Measurements from ENCODE around the gene HLF.

Gene HLF, protein sequence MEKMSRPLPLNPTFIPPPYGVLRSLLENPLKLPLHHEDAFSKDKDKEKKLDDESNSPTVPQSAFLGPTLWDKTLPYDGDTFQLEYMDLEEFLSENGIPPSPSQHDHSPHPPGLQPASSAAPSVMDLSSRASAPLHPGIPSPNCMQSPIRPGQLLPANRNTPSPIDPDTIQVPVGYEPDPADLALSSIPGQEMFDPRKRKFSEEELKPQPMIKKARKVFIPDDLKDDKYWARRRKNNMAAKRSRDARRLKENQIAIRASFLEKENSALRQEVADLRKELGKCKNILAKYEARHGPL

DNA sequence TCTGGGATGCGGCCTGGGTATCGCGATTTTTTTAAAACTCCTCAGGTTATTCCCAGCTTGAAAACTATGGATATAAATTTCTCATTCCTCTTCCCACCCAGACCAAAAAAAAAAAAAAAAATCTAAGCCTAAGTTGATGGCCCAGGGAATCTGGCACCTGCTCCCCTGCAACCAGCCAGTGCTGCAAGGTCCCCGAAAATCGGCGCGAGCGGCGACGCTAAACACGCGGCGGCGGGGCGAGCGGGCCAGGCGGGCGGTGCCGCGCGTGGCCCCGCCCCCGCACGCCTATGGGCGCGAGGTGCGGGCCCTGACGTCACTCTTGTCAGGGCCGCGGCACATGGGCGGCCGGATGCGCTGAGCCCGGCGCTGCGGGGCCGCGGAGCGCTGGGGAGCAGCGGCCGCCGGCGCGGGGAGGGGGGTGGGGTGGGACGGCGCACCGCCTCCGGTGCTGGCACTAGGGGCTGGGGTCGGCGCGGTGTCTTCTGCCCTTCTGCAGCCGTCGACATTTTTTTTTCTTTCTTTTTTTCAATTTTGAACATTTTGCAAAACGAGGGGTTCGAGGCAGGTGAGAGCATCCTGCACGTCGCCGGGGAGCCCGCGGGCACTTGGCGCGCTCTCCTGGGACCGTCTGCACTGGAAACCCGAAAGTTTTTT is at the start of gene HLF:
TSS of gene HLF (plus strand) at position 316 of the 654 bp plus-strand sequence. CDS start 525 bp downstream, outside the sequence.
- DNase-seq (ENCODE audit: low spot score), result peak; percentile 91

DNA sequence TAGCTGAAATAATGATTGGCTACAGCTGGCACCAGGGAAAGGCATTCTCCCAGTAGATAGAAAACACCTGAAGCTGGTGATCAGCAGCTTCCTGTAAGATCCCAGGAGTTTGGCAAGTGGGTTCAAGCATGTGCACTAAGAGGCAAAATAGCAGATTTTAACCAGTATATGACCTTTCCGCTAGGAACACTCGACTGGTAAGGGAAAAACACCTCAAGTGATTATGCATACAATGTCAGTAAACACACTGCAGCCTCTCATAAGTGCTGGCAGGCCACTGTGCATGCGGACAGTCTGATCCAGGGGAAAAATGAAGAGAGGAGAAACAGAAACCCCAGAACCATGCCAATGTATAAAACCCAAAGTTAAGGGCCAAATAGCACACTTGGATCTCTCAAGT is 49.0 kb upstream of the HLF start:
- DNase-seq (ENCODE audit: low spot score), result no peak

DNA sequence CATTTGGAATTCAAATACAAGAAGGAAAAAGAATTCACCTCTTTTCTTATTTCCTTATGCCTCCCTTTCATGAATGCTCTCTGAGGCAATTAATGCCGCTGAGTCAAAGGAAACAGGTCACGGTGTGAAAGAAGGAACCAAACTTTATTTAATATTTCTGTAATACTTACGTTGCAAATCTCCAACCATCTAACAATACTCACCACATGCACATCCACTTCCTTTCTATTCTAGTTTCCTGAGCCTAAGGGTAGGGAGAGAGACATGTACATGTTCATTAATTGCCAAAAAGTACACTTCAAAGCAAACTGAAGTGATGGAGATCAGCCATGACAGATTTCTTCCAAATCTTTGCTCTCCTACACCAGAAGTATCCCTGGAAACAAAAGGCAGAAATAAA is 47.9 kb upstream of the HLF start:
- no peak for DNase-seq (ENCODE audit: low spot score)

DNA sequence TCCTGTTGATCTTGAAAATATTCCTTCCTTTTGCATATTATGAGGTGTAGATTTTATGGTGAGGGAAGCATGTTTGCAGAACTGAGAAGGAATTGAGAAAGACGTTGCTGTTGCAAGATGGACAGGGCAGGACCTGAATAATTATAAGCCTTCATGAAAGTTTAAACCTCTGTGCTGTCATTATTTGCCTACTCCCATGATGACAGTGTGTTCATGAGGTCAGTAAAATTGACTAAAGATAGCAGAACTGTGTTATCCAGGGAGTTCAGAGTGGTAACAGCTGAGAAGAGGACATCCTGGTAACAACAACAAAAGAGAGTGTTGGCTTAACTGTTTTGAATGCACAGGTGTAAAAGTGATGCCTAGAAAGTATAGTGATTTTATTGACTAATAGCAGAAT is 45.3 kb upstream of the HLF start:
- DNase-seq (ENCODE audit: low spot score), result no peak

DNA sequence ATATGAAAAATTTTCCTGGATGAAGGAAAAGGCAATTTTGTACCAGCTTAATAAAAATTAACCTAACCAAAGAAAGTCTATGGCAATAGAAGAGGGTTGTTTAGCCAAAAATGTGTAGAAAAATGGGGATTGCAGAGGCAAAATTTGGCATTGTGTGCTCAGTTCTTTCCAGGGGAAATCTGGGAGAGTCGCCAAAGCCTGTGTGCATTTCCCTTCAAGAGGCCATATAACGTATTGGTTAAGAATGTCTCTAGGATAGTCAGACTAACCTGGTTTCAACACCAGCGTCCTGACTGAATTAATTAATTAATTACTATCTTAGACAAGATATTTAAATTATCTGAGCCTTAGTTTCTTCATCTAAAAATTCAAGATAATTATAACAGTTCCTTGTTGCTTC is 44.8 kb upstream of the HLF start:
- DNase-seq (ENCODE audit: low spot score), result no peak

DNA sequence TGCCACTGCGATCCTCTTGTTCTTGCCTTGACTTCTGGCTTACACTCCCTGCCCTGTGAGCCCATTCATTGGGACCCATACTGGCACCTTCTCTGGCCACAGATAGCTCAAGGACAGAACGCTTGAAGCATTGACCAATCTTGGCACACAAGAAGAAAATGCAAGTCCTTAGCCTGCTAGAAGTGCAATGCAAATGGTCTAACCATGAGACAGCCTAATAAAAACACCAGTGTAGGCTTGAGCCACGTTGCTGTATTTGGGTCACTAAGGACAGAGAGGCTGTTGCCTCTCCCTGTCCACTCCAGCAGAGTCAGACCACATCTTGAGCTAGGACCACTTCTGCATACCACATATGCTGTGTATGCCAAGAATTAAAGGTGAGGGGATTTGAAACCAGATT is 41.2 kb upstream of the HLF start:
- no peak for DNase-seq (ENCODE audit: low spot score)

DNA sequence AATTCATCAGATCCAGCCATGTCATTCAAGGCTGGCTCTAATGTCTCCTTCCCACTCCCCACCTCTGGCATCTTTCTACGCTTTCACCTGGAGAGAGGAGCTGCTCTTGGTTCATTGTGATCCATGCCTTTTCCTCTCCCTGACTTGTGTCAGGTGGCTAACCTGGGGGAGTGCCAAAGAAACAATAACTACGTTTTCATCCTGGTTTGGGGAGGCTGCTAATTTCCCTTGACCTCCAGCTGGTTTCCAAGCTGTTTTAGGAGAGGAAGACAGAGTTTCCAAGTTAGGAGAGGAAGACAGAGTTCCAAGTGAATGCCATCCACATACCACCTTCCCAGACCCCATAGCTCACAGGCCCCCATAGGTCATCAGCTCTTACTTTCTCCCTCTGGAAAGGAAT is 40.0 kb upstream of the HLF start:
- DNase-seq (ENCODE audit: low spot score), result no peak

DNA sequence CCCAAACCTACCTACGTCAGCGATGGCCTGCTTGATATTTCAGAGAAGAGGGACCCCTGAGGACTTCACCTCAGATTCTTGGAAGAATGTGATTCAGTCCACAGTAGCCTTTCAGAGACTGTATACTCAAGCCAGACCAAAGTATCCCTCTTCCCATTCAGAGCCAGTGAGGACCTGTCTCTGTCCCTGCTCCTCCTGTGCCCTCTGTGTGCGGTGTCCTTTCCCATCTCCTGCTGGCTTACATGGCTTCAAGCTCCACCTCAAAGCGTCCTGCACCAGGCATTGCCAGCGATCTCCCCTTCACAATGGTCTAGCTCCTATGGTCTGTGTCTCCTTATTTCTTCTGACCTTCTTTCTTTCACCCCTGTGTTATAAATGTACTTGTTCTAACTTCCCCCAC is 39.5 kb upstream of the HLF start:
- DNase-seq (ENCODE audit: low spot score), result no peak

DNA sequence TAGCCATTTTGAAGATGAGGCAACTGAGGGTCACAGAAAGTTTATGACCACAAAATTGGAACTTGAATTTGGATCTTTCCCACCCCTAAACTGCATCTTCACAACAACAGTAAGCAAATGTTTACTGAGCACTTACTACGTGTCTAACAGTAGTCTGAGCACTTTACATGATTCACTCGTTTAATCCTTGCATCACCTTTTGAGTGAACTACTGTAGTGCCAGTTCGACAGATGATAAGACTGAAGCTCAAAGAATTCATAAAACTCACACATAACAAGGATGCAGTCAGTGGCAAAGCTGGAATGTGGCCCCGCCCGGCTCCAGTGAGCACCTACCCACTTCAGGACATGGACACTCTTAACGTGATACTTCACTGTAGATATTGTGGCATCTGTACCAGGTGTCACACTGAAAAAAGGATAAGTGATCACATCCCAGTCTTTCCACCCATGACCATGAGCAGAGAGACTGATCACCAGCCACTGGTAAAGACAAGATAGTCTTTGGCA is 36.0 kb upstream of the HLF start:
- no peak for DNase-seq (ENCODE audit: low spot score)

DNA sequence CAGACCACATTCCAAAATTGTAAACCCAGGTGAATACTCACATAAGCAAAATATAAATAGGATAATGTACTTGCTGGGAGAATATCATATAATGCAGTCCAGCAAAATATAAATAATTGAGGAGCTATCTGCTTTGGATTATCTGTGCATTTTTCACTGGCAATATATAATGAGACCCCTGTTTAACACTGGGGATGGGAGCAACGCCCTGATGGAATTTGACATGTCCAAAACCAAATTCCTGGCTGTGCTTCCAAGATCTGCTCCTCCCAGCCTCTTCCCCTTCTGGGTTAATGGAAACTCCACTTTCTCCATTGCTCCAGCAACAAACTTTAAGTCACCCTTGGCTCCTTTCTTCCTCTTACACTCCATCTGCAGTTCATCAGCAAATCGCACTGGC is 35.5 kb upstream of the HLF start:
- DNase-seq (ENCODE audit: low spot score), result no peak

DNA sequence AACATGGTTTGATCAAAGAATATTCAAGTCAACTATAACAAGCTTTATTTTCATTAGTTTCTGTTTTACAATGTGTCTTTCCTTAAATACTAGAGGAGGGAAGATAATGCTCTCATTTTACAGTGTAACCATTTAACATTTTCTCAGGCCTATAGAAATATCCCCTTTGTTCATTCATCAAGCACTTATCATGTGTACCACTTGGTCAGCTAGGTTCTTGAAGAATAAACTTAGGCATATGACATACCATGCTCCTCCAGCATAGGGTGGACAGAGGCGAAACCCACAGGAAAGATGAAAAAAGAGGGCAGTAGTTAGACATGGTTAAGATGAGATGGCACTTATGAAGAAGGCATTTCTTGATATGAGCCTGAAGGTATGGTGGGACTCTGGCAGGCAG is 34.0 kb upstream of the HLF start:
- no peak for DNase-seq (ENCODE audit: low spot score)

DNA sequence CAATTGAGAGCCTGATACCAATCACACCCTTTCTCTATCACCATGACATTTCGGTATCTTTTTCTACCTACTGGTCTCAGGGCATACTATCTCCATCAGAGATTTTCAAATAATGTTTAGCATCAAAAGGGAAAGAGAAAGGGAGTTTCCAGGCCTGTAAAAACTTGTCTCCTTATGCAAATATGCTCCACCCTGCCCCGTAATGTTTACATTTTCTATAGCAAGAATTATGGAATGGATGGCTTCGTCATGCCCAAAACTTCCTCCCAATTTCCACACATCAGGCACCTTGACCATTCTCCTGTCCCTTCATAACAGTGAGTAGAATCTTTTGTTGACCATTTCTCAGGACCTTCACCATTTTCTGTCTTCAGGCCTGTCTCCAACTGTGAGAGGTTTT is 30.9 kb upstream of the HLF start:
- DNase-seq (ENCODE audit: low spot score), result no peak

DNA sequence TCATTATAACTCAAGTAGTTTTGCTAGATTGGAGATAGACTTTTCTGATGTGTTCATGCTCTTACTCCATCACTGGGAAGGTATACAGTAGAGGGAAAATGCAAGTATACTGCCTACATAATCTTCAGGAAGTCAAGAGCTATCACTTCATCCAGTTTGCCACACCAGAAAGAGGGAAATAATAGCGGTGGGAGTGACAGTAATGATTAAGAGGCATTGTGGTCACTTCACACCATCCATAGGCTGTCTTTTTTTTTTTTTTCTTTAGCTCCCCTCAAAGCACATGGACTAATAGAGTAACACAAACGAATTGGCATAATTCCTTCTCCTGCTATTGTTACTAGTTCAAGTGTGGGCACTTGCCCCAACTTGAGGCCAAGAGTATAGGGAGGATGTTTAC is 28.4 kb upstream of the HLF start:
- DNase-seq (ENCODE audit: low spot score), result no peak

DNA sequence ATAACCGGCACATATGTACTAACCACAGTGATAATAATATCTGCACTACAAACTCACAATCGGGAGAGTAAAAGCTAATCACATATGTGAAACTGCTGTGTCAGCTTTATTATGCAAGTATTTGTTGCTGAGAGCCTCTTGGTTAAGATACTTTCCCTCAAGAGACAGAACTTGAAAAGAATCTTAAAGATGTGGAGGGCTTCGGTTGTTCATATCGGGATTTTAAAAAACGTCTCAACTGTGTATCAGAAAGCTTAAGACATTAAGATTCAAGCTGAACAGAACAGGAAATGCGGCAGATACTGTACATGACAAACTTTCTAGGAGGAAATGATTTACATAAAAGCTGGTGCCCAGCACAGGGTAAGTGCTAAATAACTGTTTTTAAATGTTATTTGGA is 27.5 kb upstream of the HLF start:
- DNase-seq (ENCODE audit: low spot score), result no peak

DNA sequence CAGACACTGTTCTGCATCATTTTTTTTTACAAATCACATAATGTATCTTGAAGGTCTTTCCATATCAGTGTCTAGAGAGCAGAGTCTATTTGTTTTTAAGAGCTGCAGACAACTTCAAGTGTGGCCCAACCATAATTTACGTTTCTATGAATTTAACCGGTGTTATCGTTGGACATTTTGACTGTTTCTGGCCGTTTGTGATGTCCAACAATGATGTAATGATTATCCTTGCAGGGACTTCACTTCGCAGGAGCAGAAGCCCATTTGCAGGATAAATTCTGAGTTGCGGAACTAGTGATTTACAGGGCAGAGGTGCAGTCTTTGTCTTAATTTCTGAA is 26.9 kb upstream of the HLF start:
- DNase-seq (ENCODE audit: low spot score), result peak; percentile 7

DNA sequence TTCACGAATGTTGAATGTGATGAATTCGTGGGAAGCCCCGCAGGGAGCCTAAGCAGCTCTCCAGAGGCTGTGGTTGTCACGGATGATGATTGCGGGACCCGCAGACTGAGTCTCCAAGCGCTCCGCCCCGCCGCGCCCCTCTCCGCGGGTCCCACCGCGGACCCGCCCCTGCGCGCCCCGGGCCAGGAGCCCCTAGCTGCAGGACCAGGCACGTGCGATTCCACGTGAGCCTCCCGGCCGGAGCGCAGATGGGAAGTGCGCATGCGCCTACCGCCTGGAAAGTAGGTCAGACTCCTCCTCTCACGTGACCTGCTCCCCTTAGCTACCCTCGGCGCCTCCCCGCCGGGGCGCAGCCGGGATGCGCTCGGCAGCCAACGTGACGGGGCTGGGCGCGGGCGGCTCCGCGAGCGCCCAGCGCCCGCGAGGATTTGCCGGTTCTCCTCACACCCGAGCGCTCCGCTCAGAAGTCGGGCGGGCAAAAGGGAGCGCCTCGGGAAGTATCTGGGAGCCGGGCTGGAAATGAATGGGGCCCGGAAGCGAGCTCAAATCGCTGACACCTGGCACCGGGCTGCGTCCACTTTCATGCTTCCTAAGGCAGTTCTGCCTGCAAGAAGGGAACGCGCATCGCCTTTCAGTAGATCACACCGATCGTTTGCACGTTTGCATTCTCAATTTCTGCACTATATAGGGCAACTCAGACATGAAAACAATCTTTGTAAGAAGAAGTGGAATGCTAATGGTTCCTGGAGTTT is 26.4 kb upstream of the HLF start:
- DNase-seq (ENCODE audit: low spot score), result peak; percentile 100

DNA sequence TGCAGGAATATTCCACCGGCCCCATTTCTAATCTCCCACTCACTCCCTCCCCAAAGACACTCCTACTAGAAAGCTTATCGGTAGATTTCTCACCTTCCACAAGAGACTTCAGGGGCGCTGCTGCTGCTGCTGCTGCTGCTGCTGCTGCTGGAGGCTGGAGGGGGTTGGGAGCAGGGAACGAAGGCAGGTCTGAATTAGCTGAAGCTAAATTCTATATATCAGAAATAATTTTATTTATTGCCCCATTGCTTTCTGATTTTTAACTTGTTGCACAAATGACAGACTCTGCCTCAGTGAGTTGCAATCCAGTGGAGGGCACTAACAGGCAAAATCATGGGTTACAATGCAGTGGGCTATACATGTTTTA is 25.8 kb upstream of the HLF start:
- DNase-seq (ENCODE audit: low spot score), result no peak

DNA sequence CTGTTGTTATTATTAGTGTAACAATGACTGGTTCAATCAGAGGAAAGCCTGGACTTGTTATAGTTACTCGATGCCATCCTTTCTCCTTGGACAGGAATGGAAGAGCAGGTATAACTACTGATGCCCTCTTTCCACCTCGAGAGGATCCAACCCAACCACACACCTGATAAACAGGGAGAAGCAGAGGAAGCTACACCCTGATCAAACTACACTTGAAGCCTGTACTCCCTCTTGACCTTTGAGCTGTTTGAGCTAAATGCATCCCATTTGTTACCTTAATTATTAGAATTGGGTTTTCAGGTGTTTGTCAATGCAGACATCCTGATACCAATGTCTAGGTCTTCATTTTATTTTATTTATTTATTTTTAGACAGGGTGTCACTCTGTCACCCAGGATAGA is 23.7 kb upstream of the HLF start:
- DNase-seq (ENCODE audit: low spot score), result no peak

DNA sequence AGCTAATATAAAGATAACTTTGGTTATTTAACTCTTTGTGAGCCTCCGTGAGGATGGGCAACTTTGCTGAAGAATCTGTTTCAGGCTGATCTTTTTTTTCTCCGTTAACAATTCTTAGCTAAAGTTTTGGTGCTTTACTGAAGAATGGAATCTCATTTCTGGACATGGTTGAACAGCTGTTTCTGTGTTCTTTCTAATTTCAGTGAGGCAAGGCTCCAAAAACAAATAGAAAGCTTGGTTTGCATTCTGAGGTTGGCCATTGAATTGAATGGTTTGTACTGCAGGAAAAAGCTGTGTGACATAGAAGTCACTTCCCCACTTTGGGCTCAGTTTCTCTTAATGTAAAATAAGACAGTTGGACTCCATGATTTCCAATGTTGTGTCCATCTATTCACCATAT is 22.3 kb upstream of the HLF start:
- no peak for DNase-seq (ENCODE audit: low spot score)

DNA sequence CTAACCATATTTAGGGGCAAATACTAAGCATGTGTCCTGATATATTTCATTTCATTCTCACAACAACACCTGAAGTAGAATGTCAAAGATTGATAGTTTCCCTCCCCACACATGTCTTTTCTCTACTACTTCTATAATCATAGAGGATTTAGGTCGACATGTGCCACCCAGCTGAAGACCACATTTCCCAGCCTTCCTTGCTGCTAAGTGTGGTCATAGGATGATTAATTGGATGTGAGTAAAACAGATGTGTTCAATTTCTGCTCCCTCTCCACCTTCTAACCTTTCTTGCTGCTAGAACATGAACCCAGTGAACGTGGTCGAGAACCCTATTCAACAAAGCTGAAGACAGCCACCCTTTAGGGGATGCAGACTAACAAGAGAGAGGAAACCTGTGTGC is 18.8 kb upstream of the HLF start:
- no peak for DNase-seq (ENCODE audit: low spot score)

DNA sequence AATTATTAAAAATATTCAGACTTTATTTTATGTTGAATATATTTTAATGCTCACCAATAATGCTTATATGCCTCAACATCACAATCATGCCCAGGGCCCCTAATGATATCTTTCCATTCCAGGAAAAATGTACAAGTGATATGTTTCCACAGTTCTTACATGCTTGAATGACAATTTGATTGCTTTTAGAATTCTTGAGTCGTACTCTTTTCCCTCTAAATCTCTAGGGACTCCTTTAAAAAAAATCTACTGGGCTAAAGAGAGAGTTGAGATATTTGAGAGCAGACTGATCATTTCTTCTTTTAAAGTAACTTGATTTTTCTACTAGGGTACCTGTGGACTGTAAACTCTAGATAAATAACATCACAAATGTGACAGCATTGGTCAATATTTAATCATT is 18.2 kb upstream of the HLF start:
- no peak for DNase-seq (ENCODE audit: low spot score)

DNA sequence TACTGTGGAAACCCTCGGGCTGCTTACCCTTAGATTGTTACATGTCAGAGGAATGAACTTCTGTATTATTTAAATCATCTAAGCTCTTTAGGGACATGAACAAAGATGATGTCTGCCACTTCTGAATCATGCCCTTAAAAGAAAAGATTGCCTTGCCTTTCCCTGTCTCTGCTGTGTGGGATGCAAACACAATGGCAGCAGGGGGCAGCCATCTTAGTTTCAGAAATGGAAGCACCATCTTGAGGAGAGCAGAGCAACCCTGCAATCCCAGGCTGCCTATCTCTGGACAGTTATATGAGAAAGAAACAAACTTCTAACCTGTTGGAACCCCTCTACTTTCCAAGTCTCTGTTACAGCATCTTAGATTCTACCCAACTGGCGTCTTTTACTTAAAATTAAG is 16.7 kb upstream of the HLF start:
- no peak for DNase-seq (ENCODE audit: low spot score)

DNA sequence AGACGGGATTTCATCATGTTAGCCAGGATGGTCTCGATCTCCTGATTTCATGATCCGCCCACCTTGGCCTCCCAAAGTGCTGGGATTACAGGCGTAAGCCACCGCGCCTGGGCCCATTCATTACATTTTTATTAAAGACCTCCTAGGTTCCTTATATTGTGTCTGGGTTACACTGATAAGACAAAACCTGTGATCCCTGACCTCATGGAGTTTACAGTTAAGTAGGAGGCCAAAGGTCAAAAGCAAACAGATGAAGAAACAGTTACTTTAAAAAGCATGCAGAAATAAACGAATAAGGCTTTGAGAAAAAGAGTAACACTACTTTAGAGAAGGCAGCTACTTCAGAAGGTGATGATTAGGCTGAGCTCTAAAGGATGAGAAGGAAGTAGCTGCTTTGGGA is 14.9 kb upstream of the HLF start:
- DNase-seq (ENCODE audit: low spot score), result no peak
